GM21515 (cell line): ENCODE data around the gene KCNF1.

Experiments
- ATAC-seq: cut with Tn5 transposase; IDR thresholded peaks from one replicate; pipeline ENCODE4 v1.9.1; 2021; ENCODE audit not compliant: unreplicated experiment

Gene KCNF1

DNA sequence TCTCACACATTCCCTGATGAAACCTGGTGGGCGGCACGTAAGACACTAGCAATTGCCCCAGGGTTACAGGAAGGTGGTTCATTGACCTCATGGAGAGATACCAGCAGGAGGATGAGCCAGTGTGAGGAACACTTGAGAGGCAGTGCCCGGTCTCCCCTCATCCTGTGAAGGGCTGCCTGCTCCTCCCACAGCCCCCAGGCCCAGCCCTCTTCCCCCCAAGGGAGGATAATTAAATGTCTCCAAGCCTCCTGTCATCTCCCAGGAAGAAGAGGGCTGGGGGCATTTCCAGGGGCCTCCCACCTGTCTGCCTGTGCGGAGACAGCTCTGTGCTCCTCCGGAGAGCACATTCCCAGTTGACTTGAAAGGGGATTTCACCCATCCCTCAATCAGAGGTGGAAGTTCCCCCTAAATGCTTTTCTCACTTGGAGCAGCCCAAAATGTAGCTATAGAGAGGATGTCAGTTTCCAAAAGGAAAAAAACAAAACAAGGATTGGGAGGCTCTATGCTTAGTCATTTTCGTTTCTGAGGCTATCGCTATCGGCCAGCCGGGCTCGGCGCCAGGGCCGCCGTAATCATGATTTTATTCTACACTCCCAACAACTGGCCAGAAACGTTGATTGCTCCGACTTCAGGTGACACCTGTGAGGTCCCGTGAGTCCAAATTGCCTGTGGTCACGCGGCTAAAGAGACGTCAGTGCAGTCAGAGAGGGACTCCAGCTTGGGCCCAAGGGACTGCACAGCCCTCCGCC, 7.1 kb downstream of the KCNF1 start:
- ATAC-seq = no peak

GRCh38 chr2:10919410-10919770, 7.7 kb downstream of the KCNF1 start:
- ATAC-seq = no peak

GRCh38 chr2:10919771-10920621, 8.3 kb downstream of the KCNF1 start:
- ATAC-seq = no peak

DNA sequence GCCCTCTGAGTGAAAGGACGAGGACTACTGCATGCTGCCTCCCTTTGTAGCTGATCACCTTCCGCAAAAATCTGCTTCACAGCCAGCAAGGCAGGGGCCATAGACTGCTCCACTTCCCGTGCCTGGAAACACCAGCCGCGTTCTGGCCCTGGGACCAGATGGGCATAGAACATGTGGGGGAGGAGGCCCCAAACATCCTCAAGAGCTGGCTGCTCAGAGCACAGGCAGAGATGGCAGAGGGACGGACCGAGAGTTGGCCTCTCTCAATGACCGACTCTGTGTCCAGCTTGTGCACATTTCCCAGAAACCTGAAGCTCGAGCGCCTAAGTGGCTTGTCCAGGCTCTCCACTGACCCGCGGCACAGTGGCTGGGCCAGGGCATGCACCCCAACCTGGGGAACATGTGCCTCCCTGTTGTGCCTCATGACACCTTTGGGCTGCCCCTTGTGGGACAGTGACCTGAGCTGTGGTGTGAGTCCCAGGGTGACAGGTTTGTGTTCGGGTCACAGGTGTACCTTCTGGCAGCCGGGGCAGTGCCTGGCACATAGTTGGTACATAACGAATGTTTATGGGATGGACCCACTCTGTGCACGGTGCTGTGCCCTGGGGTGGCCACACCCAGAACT, 9.1 kb downstream of the KCNF1 start:
- ATAC-seq = no peak

GRCh38 chr2:10921525-10921924, 9.8 kb downstream of the KCNF1 start:
- ATAC-seq = no peak

DNA sequence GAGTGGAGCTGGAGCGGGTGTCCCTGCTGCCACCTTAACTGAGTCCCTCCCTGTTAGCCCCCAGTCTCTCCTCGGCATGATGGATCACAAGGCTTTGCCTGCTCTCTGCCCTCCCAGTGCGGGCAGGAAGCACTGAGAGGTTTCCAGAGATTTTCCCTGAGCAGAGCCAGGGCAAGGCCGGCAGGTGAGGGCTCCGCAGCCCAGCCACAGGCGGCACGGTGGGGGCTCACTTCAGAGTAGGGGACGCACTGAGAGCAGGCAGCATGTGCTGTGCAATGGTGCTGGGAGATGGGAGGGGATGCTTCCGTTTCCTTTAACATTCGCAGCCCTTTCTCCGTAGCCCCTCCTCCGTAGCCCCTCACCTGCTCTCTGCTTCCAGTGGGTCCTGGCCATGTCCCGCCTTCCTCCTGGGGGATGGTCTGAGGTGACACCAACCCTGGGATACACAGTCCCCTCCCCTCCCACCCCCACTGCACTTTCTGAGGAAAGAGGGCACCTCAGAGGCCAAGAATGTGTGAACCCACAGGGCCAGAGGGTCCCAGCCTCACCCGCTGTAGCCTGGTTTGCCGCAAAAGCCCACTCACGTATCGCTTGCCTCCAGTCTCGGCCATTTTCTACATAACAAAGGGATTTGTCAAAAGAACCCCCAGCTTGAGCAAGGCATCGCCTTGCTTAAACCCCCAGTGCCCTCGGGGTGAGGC, 10.7 kb downstream of the KCNF1 start:
- ATAC-seq = no peak

- ATAC-seq = no peak
Observed at GRCh38 chr2:10923008-10923375, 11.3 kb downstream of the KCNF1 start.

GRCh38 chr2:10923965-10924364, 12.2 kb downstream of the KCNF1 start:
- no peak for ATAC-seq

GRCh38 chr2:10924441-10924840, 12.7 kb downstream of the KCNF1 start:
- ATAC-seq = no peak

DNA sequence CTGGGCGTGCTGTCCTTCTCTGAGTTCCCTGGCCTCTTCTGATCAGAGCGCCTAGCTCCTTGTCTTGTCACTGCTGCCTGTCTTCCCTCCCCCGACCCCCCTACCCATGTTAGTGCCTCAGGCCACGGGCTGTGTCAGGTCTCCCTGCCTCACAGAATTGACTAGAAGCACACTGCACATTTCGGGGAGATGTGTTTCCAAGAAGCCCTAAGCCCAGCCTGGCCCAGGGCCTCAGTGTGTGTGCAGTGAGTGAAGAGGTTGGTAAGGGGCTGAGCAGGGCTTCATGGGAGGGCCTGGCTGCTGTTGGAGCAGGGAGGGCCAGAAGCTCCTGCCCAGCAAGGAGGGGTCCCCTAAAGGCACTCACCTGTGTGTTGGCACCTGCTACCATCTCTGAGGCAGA, 13.1 kb downstream of the KCNF1 start:
- ATAC-seq = no peak

GRCh38 chr2:10926191-10926820, 14.6 kb downstream of the KCNF1 start:
- ATAC-seq = no peak

- ATAC-seq = no peak
Observed at GRCh38 chr2:10930721-10931516, 19.2 kb downstream of the KCNF1 start.

DNA sequence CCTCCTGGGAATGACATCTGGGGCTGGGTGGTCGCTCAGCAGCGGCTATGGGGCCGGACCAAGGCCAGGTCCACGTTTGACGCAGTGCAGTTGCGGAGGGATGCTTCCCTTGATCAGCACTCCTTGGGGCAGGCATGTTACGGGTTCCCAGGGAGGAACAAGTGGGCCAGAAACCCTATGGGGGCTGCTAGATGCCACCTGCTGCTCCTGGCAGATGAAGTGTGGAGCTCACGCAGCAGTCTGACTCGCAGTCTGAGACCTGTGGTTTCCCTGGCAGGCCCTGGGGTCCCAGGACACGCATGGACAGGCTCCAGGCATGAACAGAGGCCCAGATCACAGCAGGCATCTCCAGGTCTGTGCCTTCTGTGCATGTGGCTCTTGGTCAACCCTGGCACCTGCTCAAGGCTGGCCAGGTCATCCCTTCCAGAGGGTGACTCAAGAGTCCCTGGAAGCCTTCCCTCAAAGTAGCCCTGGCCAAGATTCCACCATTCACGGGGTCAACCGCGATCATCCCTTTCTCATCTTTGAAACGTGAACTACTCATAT, 20.0 kb downstream of the KCNF1 start:
- no peak for ATAC-seq

- ATAC-seq = no peak
Observed at GRCh38 chr2:10932345-10933151, 20.8 kb downstream of the KCNF1 start.

DNA sequence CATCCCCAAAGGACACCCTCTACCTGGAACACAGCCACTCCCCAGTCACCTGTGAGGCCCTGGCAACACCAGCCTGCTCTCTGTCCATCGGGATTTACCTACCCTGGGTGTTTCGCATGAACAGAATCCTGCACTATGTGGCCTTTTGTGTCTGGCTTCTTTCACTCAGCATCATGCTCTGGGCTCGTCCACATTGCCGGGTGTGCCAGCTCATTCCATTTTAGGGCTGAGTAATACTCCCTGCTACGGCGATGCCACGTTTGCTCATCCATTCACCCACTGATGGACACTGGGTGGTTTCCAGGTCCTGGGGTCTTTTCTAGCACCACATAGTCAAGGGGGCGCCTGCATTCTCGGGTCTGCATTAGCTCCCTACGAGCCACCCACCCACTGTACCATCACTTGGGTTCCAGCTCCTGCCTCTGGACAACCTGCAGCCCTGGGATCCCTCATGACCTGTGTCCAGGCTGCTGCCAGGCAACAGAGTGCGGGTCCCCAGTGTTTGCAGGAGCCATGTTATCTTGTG, 22.0 kb downstream of the KCNF1 start:
- no peak for ATAC-seq

- ATAC-seq = no peak
Observed at GRCh38 chr2:10934308-10934978, 22.7 kb downstream of the KCNF1 start.

GRCh38 chr2:10934979-10935350, 23.2 kb downstream of the KCNF1 start:
- no peak for ATAC-seq

DNA sequence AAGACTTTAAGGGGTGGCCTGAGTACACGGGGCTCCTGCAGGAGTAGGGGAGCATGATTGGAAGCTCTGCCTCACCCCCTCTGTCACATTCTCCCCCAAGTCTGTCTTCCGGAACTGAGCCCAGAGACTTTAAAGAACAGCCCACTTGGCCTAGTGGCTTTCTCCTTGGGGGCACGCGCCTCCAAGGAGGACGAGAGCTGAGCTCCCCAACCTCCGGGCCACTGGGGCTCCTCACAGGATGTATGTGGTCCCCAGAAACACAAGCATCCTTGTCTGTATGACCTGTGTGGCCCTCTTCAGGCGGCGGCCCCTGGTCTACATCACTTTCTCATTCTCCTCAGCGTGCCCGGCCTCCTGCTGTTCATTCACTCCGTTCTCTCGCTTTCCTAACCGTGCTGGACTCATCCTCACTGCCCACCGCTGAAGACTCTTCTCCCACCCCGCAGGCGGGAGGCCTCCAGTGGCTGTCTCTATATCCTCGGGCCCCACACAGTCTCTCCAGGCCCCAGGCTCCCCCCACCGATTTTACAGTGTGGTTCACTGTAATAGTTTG, 23.7 kb downstream of the KCNF1 start:
- ATAC-seq = no peak
